SHP77 treated with DMSO at 0.1 percent for 48 hours (cell line): ENCODE results near the gene ANKS3.
"Not testable (repeated sequence)": the region's sequence is repeated elsewhere in the genome, so short reads cannot be mapped to it uniquely, and the experiment has no call there.

Source experiments
- DNase-seq: peaks from one replicate; lab custom pipeline; 2025; lab: John Stamatoyannopoulos, UW

ANKS3 gene

DNA sequence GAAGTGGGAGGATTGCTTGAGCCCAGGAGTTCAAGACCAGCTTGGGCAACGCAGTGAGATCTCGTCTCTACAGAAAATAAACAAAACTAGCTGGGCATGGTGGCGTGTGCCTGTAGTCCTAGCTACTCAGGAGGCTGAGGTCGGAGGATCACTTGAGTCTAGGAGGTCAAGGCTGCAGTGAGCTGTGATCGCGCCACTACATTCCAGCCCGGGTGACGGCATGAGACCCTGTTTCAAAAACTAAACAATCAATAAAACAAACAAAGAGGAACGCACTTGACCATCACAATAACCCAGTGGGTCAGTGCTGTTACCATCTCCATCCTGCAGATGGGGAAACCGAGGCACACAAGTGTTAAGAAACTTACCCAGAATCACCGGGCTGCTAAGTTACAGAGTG, 19.2 kb upstream of the ANKS3 start:
- DNase-seq = no peak

DNA sequence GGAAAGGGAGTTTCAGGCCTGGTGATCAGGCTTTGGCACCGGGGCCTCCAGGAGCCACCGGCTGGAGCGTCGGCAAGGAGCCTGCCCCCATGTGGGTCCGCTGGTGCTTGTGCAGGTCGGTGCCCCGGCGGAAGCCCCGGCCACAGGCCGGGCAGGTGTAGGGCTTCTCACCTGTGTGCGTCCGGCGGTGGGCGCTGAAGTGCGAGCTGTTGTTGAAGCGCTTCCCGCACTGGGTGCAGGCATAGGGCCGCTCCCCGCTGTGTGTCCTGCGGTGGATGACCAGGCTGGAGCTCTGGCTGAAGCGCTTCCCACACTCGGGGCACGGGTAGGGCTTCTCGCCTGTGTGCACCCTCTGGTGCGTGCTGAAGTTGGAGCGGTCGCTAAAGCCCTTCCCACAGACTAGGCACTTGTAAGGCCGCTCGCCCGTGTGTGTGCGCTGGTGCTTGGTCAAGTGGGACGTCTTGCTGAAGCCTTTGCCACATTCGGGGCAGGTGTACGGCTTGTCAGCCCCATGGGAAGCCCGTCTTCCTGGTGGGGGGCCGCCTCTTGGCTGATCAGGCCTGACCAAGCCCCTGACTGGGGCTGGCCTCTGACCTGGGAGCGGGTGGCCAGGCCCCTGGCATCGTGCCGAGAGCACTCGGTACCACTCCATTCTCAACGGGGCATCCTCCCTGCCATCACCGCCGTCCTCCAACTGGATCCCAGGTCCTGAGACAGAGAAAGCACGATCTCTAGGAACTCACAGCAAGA, 18.5 kb upstream of the ANKS3 start:
- DNase-seq = no peak

DNA sequence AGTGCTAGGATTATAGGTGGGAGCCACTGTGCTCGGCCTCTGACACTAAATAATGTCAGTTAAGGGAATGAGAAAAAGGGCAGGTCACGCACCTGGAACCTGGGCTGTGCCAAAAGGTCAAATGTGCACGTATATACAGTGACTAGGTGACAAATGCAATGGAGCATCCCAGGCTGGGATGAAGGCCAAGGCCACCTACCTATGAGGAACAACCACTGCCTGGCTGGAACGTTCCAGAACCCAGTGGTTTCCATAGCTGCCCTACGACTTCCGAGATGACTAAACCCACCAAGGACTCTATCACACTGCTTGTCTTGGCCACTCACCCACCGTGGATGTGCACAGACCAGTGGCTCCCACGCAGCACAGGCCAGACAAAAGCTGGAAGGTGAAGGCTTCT, 16.8 kb upstream of the ANKS3 start:
- DNase-seq = no peak

DNA sequence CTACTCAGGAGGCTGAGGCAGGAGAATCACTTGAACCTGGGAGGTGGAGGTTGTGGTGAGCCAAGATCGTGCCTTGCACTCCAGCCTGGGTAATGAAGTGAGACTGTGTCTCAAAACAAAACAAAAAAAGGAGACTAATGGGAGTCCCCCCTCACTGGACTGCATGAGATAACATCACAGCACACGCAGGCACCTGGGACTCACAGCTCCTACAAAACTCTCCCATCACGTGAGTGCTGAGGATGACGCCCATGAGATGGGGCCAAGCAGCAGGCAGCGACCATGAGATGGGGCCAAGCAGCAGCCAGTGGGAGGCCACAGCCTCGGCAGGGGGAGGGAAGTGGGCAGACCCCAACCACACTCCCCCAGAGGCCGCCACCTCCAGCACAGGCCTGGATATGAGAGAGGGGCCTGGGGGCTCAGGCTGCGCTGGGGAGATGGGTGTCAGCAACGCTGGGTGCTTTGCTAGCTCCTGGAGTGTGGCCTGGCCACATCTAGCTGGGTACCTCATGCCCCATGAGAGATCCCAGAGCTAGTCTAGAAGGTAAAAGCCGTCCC, 15.7 kb upstream of the ANKS3 start:
- DNase-seq = no peak

DNA sequence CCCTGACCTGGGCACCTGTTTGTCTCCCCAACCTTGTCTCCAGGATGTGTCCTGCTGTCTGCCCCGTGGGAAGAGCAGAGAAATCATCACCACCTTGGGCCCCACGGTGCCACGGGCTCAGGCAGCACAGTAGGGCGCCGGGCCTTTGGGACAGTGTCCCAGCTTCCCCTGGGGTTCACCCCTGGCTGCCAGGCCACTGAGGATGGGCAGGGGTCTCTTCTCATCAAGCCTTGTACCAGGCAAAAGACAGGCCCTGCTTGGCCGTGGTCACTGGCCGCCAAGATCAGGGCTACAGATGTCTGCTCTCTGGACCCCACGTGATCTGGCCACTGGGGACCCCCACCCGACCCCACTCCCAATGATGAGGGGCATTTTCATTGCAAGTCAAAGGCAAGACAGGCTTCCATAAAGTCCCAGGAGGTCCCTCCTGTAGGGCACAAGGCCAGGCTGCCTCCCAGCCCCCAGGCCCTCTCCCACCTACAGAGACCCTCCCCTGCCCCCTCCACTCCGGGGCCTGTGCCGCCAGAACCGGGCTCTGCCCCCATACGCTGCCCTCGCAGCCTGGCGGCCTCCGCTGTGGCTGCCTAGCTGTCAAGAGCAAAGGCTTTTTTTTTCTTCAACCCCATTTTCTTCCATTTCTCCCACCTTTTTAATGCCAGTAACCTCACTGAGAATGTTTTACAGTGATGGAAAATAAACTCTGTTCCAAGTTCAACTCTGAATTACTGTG, 14.8 kb upstream of the ANKS3 start:
- no peak for DNase-seq

DNA sequence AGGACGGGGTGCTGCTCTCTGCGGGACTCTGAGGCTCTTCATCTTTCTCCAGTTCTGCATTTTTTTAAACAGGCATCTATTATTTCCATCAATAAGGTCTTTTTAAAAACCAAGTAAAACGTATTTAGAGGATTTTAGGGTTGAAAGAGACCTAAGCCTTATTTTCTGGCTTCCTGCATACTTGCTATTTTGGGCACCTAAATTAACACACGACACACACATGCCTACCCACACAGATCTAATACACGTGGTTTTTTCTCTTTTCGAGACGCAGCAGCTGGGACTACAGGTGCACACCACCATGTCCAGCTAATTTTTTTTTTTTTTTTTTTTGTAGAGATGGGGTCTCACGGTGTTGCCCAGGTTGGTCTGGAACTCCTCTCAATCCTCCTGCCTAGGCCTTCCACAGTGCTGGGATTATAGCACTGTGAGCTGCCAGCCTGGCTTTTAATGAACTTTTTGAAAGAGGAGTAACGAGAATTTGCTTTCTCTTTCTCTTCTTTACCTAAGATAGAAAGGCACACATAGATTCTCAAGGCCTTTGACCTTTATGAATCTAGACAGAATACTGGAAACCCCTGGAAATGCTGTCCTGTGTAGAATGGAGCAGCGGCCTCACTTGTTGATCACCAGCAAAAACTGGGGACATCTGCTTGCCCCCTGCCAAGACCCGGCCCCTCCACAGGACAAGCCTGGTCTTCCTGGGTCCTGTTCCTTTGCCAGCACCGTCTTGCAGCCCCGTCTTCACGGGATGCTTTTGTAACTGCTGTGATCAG, 14.0 kb upstream of the ANKS3 start:
- DNase-seq = no peak

DNA sequence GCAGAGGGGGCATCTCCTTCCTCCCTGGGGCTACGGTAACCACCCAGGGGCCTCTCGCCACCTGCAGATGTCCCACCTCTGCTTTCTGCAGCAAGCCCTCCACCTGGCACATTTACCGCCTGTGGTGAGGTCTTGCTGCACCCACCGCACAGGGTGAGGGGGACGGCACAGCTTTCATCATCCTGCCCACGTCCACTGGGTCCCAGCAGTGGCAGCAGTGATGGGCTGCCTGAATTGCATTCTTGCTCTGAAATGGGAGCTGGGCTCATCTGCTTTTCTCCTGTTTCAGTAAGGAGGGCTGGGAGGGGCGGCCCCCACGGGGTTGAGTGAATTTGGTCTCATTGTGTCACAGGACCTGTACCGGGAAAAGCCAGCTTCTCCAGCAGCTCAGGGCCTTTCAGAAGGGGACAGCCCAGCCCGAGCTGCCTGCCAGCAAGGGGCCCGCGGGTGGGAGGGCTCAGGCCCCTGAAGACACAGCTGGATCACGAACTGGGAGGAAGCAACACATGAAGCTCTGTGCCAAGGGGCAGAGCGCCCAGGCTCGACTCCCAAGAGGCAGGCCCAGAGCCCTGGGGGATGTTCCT, 13.0 kb upstream of the ANKS3 start:
- no peak for DNase-seq

DNA sequence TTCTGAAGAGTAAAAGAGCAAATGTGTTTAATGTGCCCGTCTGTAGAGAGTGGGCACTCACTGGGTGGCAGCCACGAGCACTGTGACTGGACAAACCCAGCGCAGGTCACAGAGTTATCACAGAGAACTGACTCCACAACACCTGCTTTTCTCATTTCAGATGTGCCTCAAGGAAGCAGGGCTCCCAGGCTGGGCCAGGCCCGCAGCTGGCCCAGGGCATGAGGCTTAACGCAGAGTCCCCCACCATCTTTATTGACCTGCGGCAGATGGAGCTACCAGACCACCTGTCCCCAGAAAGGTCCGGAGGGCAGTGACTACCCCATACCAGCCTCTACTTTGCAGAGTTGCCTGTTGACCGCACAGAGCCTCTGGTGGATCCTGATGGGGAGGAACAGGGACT, 12.1 kb upstream of the ANKS3 start:
- DNase-seq = no peak

DNA sequence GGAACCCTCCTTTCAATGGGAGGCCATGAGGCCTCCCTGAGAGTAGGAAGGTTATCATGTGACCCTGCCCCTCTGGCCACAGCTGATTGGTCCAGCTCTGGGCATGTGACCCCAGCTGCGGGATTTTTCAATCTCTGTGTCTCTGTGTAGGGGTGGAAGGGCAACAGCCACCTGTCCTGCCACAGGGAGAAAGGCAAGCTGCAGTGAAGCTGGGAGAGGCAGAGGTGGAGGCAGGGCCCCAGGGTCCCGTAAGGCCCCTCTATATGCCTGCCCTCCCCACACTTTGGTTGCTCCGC, 11.2 kb upstream of the ANKS3 start:
- DNase-seq = no peak

DNA sequence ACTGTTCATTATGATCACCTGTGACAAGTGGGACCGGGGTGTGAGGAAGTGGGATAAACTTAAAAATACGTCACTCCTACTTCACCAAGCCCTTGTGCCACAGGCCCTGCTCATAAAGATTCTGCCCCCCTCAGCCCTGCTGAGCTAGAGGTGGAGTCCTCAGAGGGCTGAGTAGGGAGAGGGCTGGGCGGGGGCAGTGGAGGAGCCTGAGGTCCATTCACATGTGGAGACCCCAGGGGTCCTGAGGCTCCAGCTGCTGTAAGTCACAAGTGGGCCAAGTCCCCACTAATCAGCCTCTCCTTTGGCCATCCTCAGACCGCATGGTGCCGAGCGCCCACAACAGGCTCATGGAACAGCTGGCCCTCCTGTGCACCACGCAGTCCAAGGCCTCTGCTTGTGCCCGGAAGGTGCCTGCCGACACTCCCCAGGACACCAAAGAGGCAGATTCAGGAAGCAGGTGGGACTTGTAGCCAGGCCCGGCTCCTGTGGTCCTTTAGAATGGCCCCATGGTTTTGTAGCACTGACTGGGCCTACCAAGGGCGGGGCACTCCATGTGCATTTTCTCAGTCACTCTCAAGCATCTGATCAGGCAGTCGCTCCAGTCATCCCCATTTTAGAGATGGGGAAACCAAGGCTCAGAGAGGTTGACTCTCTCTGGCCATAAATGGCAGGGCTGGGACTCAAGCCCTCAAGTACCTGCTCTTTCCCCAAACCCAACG, 10.6 kb upstream of the ANKS3 start:
- no peak for DNase-seq

DNA sequence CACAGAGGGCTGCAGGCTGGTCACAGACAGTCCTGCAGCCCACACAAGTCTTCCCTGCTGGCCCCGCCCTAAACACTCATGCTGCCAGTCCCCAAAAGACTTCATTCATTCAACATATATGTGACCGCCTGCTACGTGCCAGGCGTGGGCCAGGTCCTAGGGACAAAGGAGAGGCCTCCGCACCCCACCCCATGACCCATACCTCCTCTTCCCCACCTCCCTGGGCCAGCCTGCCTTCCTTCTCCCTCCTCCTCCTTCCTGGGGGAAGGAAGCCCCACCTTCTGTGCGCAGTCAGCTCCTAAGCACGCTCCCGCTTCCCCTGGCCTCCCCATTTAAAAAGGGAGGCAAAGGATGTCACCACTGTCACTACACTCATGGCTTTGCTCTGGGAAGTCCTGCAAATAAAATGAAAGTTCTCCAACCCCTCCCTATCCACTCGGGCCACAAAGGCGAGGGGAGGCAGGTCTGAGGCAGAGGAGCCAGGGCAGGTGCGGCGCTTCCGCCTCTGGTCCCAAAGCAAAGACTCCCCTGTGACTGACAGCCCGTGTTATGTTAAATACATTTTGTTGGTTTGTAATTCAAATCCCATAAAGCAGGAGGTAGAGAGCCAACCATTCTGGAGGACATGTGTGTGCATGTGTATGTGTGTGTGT, 9.3 kb upstream of the ANKS3 start:
- DNase-seq = no peak

DNA sequence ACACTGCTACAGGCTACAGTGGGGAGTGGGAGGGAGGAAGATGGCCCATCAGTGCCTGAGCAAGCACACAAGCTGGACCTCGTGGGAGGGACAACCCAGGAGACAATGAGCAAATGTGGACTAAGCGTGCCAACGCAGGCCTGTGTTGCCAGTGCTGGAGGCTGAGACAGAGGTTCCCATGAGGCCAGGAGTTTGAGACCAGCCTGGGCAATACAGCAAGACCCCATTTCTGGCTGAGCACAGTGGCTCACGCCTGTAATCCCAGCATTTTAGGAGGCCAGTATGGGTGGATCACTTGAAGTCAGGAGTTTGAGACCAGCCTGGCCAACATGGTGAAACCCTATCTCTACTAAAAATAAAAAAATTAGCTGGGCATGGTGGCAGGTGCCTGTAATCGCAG, 4.3 kb upstream of the ANKS3 start:
- DNase-seq = not testable (repeated sequence)

DNA sequence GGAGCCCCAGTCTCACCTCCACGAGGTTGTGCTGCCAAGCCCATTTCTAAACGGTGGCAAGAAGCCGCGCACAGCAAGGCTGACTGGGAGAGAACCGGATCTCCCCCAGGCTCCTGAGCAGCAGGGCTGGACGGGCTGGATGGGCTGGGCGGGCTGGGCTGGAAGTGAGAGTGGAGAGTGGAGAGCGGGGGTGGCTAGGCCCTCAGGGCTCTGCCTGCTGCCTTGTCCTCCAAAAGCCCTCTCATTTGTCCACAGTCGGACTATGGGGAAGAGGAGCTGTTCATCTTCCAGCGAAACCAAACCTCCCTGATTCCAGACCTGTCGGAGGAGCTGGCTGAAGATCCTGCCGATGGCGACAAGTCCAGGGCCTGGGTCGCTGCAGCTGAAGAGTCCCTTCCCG, 3.5 kb upstream of the ANKS3 start:
- no peak for DNase-seq

DNA sequence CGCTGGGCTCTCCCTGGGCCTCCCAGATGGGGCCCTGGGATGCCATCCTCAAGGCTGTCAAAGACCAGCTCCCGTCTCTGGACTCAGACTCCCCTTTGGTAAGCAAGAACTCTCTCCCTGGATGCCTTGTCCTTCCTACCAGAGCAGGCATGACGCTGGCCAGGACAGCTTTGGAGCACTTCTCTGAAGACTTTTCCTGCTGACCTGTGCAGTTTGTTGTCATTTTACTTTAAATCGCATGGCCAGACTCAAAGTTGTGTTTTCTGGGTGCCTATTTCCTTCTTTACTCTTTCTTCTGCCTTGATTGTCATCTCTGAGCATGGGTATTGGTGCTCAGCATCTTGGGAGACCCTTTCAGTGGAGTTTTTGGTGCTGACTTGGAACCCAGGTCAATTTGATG, 2.5 kb upstream of the ANKS3 start:
- no peak for DNase-seq

DNA sequence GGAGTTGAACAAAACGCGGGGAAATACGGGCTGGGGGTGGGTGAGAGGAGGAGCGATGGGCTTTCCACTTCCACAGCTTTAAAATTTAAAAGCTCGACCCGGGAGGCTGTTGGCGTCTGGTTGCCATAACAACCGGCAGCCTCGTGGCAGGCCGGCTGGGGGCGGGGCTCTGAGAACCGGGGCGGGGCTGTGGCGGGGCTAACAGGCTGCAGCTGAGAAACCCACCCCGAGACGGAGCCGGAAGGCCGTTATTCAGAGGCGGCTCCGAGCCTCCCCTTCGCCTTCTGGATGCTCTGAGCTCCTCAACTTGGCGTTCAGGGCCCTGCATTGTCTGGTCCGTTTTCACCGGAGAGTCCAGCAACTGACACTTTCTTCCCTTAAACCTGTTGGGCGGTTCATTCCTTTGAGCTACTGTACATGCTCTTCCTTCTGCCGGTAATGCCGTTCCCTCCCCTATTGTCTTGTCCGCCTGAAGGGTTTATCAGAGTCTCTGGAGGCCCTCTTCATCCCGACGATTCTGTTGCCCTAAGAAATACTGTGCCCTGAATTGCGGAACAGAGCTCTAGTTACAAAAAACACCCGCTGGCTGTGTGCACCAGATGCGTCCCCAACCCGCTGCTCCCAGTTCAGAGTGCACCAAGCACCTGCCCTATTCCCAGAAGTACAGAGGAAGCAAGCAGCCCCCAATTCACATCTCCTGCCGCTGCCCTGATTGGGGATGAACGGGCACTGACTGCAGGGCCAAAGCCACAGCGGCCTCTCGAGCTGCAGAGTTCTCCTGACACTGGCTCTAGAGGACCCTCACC, 862 bp upstream of the ANKS3 start:
- no peak for DNase-seq

DNA sequence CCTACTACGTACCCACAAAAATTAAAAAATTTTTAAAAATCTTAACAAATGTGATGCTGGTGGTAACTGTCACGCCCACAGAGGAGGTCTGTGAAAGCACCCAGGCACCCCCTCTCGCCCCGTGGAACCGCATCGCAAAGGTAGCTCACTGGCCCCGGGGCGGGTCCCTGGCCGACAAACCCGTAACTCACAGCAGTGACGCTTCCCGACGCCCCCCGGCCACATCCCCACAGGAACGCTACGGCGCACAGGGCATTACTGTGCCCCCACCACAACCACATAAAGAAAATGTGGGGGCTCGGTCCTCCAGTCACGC, 366 bp downstream of the ANKS3 start:
- no peak for DNase-seq

DNA sequence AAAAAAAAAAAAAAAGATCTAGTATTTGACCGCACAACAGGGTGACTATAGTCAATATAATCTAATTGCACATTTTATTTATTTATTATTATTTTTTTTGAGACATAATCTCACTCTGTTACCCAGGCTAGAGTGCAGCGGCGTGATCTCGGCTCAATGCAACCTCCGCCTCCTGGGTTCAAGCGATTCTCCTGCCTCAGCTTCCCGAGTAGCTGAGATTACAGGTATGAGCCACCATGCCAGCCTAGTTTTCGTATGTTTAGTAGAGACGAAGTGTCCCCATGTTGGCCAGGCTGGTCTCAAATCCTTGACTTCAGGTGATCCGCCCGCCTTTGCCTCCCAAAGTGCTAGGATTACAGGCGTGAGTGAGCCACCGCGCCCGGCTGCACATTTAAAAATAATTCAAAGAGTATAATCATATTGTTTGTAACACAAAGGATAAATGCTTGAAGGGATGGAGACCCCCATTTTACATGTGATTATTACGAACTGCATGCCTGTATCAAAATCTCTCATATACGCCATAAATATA, 794 bp downstream of the ANKS3 start:
- DNase-seq = no peak

DNA sequence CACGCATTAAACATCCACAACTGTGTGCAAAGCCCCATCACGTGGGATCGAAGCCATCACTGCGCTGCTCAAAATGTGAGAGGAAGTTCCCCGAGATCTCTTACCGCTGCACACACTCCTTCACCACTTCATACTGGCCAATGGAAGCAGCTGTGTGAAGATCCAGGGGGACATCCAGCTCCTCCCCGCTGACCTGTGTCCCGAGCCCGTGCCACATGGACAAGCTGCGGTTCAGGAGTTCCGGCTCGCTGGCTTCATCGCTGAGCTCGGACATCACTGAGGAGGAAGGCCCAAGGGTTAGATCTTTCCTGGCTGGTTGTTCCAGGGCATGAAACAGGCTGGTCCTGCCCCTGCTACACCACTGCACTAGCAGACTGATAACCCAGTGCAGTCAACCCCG, 4.2 kb downstream of the ANKS3 start:
- DNase-seq = no peak

DNA sequence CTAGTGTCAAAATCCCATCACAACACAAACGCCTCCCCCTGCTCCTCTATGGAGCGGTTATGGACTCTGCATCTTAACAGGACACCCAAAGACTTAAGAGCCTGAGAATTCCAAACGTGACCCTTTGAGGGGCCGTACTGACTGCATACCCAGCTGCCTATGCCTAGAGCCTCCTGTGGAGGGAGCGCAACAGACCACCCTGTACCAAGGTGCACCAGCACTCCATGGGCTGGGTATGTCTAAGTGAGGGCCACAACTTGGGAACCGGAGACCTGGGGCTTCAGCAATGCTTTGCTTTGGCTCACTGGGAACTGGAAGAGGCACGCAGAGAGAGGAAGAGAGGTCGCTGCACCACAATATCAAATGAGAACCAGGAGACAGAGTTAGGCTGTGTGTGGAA, 5.4 kb downstream of the ANKS3 start:
- no peak for DNase-seq

DNA sequence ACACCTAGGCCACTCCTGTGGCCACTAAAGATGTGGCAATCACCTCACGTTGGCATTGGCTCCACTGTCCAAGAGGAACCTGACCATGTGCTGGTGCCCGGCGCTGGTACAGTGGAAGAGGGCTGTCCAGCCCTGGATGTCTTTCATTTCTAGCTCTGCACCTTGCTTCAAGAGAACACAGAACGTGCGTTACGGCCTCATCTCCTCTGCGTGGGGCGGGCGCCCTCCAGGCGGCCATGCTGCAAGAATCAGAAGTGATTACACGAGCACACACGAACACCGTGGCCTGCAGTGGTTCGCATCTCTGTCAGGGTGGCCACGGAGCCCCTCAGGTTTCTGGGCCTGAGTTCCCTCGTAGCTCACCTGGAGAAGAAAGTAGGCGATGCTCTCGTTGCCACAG, 7.5 kb downstream of the ANKS3 start:
- no peak for DNase-seq
